Measurements from ENCODE around the gene GOLGA5. TPM values are rescaled to one million over a fixed set of nuclear protein-coding genes. Genes with fewer than 3 reads are reported as not detected.

The GOLGA5 gene
- total RNA-seq, 3 donors from 2014 or later (not counting 1 experiment from before 2014, with no cell fraction given): 11.5 to 21.0 (median 17.1) TPM

- H3K4me3 Mint-ChIP-seq: peak overlapping the region; percentile 95
- intact Hi-C loops (cut with micrococcal nuclease): loop anchor here (1.0 kb wide), 1 partner anchor 756 kb away; no protein-coding TSS in a partner anchor
- Histone ChIP-seq H3K4me1 (ENCODE audit: control insufficient read depth, insufficient read depth, low read length) (peaks cover 14% of the 10 kb centered on the region), H3K9me3 (ENCODE audit: control insufficient read depth, insufficient read depth, low read length) (peaks cover 2% of the 10 kb centered on the region), H3K36me3 (ENCODE audit: control insufficient read depth, insufficient read depth, low read length) (peaks cover 16% of the 10 kb centered on the region), H3K27ac (ENCODE audit: low read length) (peak overlapping the region; percentile 86), H3K4me3 (ENCODE audit: low read length) (peak overlapping the region; percentile 99), H3K27me3 (ENCODE audit: control insufficient read depth, insufficient read depth, low read length) (no peaks in the 10 kb centered on the region)
- peaks cover 0 to 18% of the 10 kb centered on the region in 2 donors for H3K27me3 Mint-ChIP-seq (ENCODE audit: low read depth in 2 of 2)
- no peaks in the 10 kb centered on the region for H3K9me3 Mint-ChIP-seq
- peaks cover 20% of the 10 kb centered on the region for H3K36me3 Mint-ChIP-seq
- TF ChIP-seq, protein P1, sequence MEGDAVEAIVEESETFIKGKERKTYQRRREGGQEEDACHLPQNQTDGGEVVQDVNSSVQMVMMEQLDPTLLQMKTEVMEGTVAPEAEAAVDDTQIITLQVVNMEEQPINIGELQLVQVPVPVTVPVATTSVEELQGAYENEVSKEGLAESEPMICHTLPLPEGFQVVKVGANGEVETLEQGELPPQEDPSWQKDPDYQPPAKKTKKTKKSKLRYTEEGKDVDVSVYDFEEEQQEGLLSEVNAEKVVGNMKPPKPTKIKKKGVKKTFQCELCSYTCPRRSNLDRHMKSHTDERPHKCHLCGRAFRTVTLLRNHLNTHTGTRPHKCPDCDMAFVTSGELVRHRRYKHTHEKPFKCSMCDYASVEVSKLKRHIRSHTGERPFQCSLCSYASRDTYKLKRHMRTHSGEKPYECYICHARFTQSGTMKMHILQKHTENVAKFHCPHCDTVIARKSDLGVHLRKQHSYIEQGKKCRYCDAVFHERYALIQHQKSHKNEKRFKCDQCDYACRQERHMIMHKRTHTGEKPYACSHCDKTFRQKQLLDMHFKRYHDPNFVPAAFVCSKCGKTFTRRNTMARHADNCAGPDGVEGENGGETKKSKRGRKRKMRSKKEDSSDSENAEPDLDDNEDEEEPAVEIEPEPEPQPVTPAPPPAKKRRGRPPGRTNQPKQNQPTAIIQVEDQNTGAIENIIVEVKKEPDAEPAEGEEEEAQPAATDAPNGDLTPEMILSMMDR (IDR thresholded peaks at IDR 0.05): no peak
- H3K4me1 Mint-ChIP-seq: peaks cover 36 to 41% of the 10 kb centered on the region in 2 donors
- peak overlapping the region; percentile 77 to 85 for H3K27ac Mint-ChIP-seq
- DNase-seq (no peak), ATAC-seq (no peak)
- 50% methylated on average over 4 of the region's 6 CpGs for WGBS (ENCODE audit: insufficient coverage)
These were observed 856 bp downstream of the GOLGA5 start for GRCh38 chr14:92794961-92795360.

DNA sequence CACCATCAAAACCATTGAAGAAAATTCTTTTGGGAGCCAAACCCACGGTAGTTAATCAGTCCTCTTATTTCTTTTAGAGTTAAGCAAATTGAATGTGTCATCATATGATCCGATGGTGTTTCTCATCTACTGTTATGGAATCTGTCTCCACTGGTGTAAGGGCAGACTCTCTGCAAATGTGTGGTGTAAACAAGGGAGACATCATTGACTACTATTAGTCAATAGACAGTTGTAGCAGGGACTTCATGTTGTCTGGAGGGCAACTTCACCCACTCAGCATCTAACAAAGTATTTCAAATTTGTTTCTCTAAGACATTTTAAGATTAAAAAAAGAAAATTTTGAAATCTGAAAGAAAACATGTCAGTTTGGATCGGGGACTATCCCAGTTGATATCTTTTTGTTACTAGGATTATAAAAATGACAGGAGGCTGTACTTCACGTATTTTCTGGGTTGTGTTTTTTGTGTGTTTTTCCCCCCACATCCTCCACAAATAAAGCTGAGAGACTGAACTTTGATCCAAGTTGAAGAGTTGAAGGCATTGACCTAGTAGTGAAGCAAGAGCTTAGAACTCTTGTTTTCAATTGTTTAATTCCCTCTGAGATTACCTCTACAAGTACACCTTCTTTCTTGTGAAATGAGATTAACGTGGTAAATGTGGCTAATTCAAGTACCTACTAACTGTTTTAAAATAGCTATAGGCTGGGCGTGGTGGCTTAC is 4.0 kb downstream of the GOLGA5 start:
- Histone ChIP-seq H3K4me3 (ENCODE audit: low read length) (no peak overlapping the region), H3K27me3 (ENCODE audit: control insufficient read depth, insufficient read depth, low read length) (no peaks in the 10 kb centered on the region), H3K36me3 (ENCODE audit: control insufficient read depth, insufficient read depth, low read length) (peaks cover 27% of the 10 kb centered on the region), H3K9me3 (ENCODE audit: control insufficient read depth, insufficient read depth, low read length) (no peaks in the 10 kb centered on the region), H3K4me1 (ENCODE audit: control insufficient read depth, insufficient read depth, low read length) (peaks cover 14% of the 10 kb centered on the region), H3K27ac (ENCODE audit: low read length) (no peak overlapping the region)
- intact Hi-C loops (cut with micrococcal nuclease): no loop called here
- H3K9me3 Mint-ChIP-seq: no peaks in the 10 kb centered on the region
- DNase-seq (no peak), ATAC-seq (no peak)
- H3K27me3 Mint-ChIP-seq (ENCODE audit: low read depth in 2 of 2): no peaks in the 10 kb centered on the region
- peaks cover 61 to 67% of the 10 kb centered on the region in 2 donors for H3K4me1 Mint-ChIP-seq
- no peak overlapping the region for H3K4me3 Mint-ChIP-seq
- H3K27ac Mint-ChIP-seq: peak overlapping the region; percentile 27 to 67
- WGBS (ENCODE audit: insufficient coverage): 96% methylated on average over 4 of the region's 6 CpGs
- TF ChIP-seq, protein P1 (IDR thresholded peaks at IDR 0.05): no peak
- peaks cover 11% of the 10 kb centered on the region for H3K36me3 Mint-ChIP-seq

GRCh38 chr14:92798811-92799210 is 4.7 kb downstream of the GOLGA5 start:
- no peak for ATAC-seq
- H3K27ac Mint-ChIP-seq: no peak overlapping the region

More at GRCh38 chr14:92798811-92799210, 4.7 kb downstream of the GOLGA5 start:
- Mint-ChIP-seq H3K9me3 (no peaks in the 10 kb centered on the region), H3K27me3 (ENCODE audit: low read depth in 2 of 2) (no peaks in the 10 kb centered on the region), H3K4me1 (peaks cover 64 to 67% of the 10 kb centered on the region in 2 donors), H3K36me3 (peaks cover 11% of the 10 kb centered on the region), H3K4me3 (no peak overlapping the region)
- Histone ChIP-seq H3K4me3 (ENCODE audit: low read length) (no peak overlapping the region), H3K9me3 (ENCODE audit: control insufficient read depth, insufficient read depth, low read length) (no peaks in the 10 kb centered on the region), H3K36me3 (ENCODE audit: control insufficient read depth, insufficient read depth, low read length) (peaks cover 35% of the 10 kb centered on the region), H3K27me3 (ENCODE audit: control insufficient read depth, insufficient read depth, low read length) (no peaks in the 10 kb centered on the region), H3K27ac (ENCODE audit: low read length) (no peak overlapping the region), H3K4me1 (ENCODE audit: control insufficient read depth, insufficient read depth, low read length) (peaks cover 10% of the 10 kb centered on the region)
- 99% methylated on average over 9 of the region's 10 CpGs for WGBS (ENCODE audit: insufficient coverage)
- intact Hi-C loops (cut with micrococcal nuclease): no loop called here
- TF ChIP-seq, protein P1 (IDR thresholded peaks at IDR 0.05): no peak
- DNase-seq: no peak
